Upper lobe of left lung (tissue), 4 donors: ENCODE results near the gene DRC7.

Source experiments
- EP300 ChIP-seq, 4 donors: sonication (generic); formaldehyde crosslinking; IDR thresholded peaks; one replicate each; pipeline ENCODE4 v1.5.1; 2017; ENCODE audit warnings: antibody characterized with exemption in 4 of 4, control low read depth in 2 of 4
- POLR2A ChIP-seq, 4 donors: fragments of 450-650 bp; IDR thresholded peaks; one replicate each; pipeline ENCODE4 v1.5.1; 2016 to 2017; ENCODE audit warnings: antibody characterized with exemption in 4 of 4, mild to moderate bottlenecking in 2 of 4
- TF ChIP-seq, protein P1 (sequence below), 6 experiments: fragments of 450-650 bp in 4 of 6; fragments of 200-600 bp in 2 of 6; sonication (generic) in 2 of 6; IDR thresholded peaks; one replicate each; pipeline ENCODE4 v1.5.1; 2016 to 2019; ENCODE audit warnings: antibody characterized with exemption in 6 of 6

DNA sequence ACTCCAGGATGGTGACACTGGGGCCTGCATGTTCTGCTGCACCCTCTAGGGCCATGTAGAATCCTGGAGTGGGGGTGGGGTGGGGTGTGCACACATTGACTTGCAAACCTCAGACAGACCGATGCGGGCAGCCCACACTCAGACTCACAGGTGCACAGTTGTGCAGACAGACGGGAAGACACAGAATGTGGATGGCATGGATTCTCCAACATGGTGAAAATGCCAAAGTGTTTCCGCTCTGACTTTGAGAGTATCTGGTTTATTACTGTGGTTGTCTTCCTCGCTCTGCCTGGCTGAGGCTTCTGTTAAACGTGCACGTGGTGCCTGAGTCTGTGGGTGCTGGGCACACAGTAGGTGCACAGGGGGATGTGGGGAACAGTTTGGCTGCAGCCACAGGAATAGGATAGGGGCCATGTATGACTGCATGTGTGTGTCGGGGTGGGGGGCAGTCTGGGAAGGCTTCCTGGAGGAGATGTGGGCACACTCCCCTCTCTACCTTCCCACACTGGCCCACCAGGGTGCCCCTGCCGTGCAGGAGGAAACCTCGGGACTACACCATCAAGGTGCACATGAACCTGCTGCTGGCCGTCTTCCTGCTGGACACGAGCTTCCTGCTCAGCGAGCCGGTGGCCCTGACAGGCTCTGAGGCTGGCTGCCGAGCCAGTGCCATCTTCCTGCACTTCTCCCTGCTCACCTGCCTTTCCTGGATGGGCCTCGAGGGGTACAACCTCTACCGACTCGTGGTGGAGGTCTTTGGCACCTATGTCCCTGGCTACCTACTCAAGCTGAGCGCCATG, 35.5 kb upstream of the DRC7 start:
- TF ChIP-seq, protein P1, sequence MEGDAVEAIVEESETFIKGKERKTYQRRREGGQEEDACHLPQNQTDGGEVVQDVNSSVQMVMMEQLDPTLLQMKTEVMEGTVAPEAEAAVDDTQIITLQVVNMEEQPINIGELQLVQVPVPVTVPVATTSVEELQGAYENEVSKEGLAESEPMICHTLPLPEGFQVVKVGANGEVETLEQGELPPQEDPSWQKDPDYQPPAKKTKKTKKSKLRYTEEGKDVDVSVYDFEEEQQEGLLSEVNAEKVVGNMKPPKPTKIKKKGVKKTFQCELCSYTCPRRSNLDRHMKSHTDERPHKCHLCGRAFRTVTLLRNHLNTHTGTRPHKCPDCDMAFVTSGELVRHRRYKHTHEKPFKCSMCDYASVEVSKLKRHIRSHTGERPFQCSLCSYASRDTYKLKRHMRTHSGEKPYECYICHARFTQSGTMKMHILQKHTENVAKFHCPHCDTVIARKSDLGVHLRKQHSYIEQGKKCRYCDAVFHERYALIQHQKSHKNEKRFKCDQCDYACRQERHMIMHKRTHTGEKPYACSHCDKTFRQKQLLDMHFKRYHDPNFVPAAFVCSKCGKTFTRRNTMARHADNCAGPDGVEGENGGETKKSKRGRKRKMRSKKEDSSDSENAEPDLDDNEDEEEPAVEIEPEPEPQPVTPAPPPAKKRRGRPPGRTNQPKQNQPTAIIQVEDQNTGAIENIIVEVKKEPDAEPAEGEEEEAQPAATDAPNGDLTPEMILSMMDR (IDR thresholded peaks at IDR 0.05) = no peak
- no peak for TF ChIP-seq POLR2A (IDR thresholded peaks at IDR 0.05)
- no peak for TF ChIP-seq EP300 (IDR thresholded peaks at IDR 0.05)
